IPS-NIHi7 (cell line): ENCODE results near the gene PTPRD.
"Not testable (repeated sequence)": the region's sequence is repeated elsewhere in the genome, so short reads cannot be mapped to it uniquely, and the experiment has no call there.

ENCODE experiments used
- DNase-seq: peaks from one replicate; pipeline ENCODE4 v3.0.0; 2012; ENCODE audit warnings: mixed read lengths; ENCODE audit errors: extremely low spot score

Gene PTPRD

DNA sequence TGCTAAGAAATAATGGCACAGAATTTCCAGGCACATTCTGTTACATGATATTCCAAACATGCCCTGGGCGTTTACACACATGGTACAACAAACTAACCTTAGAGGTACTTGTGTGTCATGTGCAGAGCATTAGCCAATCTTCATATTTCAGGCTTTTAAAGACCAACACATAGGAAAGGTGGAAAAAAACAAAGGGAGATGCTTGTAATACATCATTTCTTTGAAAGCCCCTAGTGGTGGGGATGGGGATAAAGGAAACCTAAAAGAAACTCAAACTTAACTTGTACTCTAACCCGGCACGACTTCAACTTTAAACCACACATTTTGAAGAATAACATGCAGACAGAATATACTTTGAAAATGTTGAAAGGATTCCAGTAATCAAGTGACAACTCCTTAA is 133.6 kb downstream of the PTPRD start:
- DNase-seq, result peak; percentile 14

DNA sequence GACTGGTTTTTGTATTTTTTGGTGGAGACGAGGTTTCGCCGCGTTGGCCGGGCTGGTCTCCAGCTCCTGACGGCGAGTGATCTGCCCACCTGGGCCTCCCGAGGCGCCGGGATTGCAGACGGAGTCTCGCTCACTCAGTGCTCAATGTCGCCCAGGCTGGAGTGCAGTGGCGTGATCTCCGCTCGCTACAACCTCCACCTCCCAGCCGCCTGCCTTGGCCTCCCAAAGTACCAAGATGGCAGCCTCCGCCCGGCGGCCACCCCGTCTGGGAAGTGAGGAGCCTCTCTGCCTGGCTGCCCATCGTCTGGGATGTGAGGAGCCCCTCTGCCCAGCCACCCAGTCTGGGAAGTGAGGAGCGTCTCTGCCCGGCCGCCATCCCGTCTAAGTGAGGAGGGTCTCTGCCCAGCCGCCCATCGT is 163.6 kb downstream of the PTPRD start:
- not testable (repeated sequence) for DNase-seq

DNA sequence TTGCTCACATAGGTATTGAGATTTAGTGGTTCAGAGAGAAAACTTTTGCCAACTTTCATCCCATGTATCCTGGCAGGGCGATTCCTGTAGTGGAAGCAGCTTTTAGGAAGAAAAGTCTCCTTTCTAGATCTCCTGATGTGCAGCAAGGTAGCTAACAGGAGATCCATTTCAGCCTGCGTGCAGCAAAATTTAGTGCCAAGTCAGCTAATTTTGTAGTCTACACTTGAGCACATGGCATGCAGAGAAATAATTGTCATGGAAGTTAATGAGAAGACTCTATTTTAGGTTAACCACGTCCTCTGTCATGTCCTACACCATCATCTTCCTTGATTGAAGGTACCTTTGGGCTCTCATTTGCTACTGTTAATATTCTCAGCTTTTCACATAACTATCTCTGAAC is 165.8 kb downstream of the PTPRD start:
- DNase-seq, result no peak

DNA sequence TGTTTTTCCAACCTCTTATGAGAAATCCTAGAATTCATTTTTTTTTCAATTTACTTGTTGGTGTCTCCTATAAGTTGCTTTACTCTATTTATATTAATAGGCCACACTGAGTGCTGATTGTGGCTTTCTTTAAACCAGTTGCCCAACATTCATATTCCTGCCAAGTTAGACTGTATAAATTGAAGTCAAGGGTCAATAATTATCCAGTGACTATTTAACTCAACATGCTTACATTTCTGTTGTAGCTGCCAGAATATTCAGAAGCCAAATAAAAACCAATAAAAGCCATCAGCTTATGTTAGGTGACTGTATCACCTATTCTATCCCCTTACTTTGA is 169.0 kb downstream of the PTPRD start:
- no peak for DNase-seq

DNA sequence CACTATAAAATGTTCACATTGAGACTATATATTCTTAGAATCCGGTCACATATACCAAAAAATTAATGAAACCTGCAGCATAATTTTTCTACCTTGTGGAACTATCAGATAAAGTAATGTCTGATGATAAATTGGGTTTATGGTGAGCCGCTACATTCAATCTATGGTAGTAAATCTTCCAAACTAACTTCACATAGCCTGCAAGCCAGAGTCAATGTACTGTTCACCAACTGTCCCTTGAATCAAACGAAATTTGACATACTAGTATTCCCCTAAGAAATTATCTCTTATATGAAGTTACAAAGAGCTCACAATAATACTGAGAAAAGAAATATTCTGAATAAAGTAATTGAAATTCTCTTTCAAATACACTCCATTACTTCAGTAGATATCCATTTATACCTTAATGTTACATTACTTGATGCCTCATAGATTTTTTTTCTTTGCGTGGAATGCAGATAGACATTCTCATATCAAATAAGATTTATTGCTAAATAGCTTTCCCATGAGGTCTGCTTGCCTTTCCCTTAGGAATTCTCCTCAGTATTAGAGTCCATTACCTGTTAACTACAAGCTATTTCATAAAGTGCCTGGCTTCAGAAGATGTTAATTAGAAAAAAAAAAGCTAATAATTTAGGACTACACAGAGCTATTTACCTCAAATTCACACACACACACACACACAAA is 169.5 kb downstream of the PTPRD start:
- DNase-seq, result no peak

DNA sequence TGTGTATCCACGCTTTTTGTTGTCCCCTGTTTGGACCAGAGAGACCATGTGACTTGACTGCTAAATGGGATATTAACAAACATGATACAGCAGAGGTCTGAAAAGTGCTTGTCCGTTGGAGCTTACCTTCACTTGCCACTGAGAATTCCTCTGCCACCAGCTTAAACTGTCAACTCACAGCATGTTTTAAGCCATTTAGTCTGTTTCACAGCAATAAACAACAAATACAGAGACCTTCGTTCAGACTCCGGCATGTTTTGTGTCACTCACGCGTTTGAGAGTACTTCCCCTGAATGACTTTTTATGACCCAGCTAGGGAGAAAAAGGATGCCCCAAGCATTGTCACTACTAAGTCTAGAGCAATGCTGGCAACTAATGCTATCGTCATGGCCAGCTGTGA is 173.8 kb downstream of the PTPRD start:
- no peak for DNase-seq

DNA sequence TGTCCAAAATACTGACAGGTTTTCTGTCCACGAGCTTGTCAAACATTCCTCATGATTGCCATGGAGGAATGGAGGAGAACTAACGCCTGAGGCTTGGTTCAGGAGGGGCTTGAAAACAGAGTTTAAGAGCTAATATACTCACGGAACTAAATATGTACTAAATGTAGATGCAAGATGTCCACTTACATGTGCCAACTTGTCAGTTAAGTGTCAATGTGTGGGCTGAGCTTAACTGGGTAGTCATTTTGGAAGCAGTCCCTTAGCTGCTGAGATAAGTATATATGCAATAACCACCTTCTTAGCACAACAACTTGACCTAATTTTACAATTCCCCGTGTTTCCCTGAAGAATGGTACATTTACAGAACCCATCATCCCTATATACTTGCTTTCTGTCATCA is 176.0 kb downstream of the PTPRD start:
- no peak for DNase-seq

DNA sequence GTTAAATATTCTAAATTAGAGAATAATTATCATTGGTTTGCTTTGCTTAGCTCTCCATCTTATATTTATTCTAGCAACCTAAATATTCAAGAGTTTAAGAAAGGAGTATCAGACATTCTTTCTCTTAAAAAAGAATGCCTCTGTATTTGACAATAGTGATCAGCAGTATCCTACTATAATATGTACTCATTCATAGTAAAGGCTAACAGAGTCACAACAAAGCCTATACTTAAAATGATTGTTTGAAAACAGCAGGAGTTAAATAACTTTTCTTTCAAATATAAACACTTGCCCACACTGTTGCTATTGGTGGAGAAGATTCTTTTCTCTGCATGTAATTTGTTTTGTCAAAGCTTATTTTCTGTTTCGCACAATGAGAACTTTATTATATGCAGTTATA is 178.4 kb downstream of the PTPRD start:
- DNase-seq, result no peak

DNA sequence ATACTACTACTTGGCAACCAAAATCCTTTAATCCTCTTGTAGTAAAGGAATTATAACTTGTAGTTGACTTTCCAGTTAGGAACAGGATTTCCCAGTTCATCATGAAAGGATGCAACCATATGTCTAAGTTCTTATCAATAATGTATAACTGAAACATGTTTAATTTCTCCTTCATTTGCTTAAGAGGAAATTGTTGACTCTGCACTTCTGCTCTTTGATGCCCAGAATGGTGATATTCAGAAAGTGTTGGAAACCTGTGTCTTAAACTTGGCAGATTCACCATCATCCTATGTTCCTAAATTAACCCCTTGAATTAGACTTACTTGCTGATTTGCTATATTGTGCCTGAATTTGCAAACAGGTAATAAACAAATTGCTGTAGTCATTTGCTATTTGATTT is 201.5 kb downstream of the PTPRD start:
- no peak for DNase-seq

DNA sequence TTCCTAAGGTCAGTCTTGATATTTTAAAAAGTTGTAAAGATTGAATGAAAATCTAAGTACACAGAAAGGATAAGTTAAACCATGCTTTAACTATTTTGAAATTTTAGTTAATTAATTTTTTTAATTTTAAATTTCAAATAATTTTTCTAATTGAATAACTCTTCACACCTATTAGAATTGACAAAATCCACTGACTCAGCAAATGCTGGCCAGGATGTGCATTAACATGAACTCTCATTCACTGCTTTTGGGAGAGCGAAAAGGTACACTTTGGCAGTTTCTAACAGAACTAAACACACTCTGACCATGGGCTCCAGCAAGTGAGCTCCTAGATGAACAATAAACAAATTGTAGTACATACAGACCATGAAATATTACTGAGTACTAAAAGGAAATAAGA is 209.5 kb downstream of the PTPRD start:
- no peak for DNase-seq

DNA sequence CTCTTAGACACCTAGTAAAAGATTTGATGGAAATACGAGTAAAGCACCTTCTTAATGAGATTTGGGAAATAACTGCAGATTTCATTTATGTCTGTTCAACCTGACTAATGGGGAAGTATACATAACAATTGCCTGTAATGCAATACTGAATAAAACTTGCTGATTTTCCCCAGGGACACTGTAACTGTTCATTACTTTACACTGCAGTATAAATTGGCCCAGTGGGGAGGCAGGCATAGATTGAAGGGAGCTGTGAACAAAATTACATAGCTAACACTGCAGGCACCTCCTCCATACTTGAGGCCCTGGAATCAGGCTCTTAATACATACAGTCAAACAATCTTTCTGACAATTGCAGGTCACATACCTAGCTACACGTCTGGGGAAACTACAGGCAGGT is 216.2 kb downstream of the PTPRD start:
- no peak for DNase-seq

DNA sequence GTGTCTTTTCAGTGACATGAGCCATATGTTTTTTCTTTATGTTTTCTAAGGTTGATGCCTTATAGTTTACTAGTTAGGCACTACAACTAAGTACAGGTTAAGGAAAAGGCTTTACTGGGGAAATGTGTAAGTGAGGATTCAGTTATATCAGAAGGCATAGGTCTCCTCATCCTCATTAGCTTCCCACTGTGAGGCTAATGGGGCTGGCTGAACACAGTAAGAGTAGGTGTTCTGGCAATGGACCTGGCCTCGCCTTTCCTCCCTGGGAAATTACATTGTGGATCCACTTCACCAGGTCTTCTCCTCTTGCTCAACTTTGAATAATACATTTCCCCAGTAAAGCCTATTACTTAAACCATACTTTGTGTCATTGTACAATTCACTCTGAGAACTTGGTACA is 225.5 kb downstream of the PTPRD start:
- DNase-seq, result peak; percentile 17

DNA sequence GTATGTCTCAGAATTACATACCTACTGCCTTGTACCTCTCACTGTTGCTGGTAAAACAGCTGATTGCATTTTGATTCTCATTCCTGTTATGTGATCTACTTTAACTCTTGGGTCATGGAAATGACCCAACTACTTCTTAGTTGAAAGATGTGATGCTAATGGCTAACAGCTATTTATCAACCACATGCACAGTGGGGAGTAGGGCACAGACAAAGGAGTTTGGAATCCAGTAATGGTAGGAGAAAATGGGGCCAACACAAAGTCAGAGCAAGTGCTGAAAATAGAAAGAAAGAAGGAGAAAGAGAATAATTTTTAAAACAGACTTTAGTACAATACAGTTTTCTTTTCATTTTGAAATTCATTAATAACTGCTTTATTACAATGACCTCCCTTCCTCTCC is 241.0 kb downstream of the PTPRD start:
- no peak for DNase-seq

DNA sequence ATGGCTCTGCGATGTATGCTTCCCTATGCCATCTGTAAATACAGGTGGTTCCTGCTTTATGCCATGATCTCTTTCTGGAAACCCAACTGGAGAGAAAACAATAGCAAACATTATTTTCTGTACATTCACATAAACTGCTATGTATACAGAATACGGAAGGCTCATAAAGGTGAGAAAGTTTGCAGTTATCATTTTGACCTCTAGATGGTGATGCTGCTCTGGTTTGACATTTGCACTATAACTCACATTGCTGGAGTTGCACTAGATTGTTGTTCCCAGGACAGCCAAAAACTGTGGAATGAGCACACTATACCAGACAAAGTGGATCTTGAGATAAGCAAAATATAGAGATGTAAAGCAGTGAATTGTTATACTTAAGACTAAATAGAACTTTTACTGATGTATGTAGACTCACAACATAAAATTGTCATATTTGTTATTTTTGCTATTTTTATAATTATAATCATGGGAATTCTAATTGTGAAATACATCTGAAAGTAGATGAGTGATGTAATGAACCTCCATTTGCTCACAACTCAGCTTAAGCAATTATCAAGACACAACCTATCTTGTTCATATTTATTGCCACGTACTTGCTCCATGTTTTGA is 246.5 kb downstream of the PTPRD start:
- peak; percentile 33 for DNase-seq

DNA sequence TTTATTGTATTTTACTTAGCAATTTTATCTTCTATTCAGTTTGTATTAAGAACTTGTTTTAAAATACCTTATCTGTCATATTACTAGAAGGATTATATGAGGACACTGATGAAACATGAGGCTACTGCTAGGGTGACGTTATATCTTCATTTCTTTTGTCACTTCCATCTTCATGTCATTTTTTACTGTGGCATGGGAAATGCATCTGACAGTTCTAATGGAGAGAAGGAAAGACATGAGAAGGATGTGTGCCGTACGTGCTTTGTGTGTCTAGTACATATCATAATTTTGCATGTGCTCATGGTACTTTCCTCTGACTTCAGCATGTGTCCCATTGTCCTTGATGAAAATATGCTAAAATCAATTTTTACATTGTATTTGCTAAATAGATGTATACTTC is 258.2 kb downstream of the PTPRD start:
- DNase-seq, result no peak

DNA sequence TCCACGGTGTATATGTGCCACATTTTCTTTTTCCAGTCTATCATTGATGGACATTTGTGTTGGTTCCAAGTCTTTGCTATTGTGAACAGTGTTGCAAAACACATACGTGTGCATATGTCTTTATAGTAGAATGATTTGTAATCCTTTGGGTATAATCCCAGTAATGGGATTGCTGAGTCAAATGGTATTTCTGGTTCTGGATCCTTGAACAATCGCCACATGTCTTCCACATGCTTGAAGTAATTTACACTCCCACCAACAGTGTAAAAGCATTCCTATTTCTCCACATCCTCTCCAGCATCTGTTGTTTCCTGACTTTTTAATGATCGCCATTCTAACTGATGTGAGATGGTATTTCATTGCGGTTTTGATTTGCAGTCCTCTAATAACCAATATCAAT is 267.2 kb downstream of the PTPRD start:
- not testable (repeated sequence) for DNase-seq

DNA sequence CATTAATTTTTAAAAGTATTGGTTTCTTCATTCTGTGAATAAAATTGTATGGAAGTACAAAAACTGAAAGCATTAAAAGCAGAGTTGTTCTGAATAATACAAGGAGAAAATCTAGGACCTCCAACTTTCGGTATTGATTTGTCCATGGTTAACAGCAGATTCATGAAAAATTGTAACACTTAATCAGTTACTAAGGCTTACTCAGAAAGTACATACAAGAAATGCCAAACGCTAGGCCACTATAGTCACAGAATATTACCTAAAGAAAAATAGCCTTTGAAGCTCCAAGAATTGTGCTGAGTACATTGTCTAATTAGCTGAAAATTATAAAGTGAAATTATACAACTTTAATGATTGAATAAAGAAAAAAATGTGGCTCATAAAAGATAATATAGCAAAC is 271.7 kb downstream of the PTPRD start:
- no peak for DNase-seq

DNA sequence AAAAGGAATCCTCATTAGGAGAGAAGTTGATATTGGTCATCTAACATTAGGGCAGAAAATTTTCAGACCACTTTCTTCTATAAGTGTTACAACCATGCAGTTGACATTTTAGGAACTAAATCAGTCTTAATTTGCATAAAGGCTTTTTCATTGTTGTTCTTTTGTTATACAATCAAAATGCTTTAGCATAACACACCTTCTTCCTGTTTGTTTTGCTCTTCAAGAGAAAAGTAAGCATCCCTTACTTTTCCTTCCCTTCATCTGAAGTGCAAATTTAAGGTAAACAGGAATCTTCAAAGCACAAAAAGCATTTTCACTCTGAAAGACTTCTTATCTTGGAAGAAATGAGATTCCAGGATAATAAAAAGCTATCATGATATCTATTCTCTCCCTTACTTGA is 273.6 kb downstream of the PTPRD start:
- no peak for DNase-seq

DNA sequence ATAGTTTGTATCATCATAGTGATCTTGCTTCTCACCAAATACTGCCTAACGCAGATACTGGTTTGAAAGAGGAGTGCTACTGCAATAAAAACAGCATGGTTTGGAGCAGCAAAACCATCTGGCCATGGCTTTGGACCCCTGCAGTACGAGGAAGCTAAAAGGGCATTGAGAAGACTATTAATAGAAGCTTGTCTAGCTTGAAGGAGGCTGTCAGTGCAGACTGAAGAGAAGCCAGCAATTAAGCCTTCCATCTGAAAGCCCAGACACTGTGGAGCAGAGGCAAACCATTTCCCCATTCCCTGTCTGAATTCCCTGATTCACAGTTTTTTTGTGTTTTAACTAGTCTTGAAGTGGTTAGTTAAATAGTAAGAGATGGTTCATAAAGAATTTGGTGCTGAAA is 281.6 kb downstream of the PTPRD start:
- DNase-seq, result no peak

DNA sequence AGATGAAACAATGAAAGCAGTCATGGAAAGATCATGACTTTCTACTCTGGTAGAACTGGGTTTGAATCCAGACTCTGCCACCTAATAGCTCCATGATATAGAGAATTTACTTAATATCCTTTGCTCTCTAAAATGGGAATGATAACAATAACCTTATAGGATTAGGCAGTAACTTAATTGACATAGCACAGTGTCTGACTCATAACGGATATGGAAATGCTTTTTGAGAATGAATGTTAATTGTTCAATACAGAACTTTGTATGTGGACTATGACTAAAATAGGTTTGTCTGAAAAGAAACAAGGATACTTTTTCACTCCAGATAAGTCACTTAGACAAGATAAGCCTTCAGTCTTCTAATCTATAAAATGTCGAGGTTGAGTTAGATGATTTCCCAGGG is 330.7 kb downstream of the PTPRD start:
- no peak for DNase-seq

DNA sequence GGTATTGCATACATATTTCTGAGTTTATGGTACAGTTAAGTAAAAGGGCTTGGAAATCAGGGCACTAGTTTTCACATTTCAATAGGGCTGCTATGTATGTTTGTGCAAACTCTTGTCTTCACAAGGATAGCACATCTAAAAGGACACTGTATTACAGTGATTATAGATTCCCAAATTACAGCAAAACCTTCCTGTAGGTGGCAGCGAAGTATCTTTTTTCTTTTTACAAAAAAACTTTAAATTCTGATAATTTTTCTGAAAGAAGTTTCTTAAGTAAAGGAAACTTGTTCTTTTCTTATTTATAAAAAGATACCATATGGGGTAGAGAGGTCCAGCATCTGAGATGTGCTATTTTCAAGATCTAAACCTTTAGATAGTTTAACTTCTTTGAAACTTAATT is 337.8 kb downstream of the PTPRD start:
- no peak for DNase-seq

DNA sequence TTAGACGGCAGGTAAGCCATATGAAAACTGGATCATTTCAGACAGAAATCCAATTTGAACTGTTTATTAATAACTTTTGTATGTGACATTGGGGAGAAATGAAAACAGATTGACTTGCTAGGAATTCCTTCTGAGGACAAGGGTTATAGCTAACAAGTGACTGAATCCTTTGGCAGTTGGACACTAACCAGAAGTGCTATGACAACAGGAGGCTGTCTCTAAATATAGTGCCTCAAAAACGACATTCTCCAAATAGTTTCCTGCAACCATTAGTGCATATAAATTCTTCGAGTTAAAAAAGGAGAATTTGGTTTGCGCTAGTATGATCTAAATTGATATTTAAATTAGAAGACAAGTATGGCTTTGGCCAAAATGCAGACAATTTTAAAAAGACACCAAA is 338.6 kb downstream of the PTPRD start:
- DNase-seq, result no peak

DNA sequence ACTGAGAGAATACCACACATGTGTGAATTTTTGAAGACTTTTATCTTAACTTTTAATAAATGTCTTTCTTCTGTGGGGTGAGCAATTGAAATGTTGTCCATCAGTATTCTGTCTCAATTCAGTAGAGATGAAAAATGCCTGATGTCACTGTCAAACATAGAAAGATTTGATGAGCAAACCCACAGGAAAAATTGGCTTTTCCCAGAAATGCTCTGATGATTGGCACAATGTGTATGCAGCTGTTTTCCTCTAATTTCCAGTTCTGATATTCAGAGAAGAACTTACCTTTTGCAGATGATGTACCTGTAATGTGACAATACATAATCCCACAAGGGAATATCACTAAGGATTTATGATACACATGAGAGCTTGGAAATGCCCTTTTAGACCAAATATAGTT is 340.0 kb downstream of the PTPRD start:
- DNase-seq, result no peak
